Gastroesophageal sphincter (tissue), 3 donors: ENCODE data around the gene PTPRD.

Source experiments
- POLR2A ChIP-seq, 2 donors: fragments of 450-650 bp; IDR thresholded peaks; one replicate each; pipeline ENCODE4 v1.6.1; 2017; ENCODE audit warnings: antibody characterized with exemption in 2 of 2, mild to moderate bottlenecking in 2 of 2, moderate library complexity in 1 of 2
- POLR2AphosphoS5 ChIP-seq: sonication (generic); formaldehyde crosslinking; IDR thresholded peaks from one replicate; pipeline ENCODE4 v1.6.1; 2017; ENCODE audit warnings: antibody characterized with exemption
- TF ChIP-seq, protein P1 (sequence below), 4 experiments: fragments of 200-600 bp in 2 of 4; fragments of 450-650 bp in 2 of 4; sonication (generic) in 1 of 4; IDR thresholded peaks; one replicate each; pipeline ENCODE4 v1.5.1; 2017 to 2019; ENCODE audit warnings: antibody characterized with exemption in 4 of 4, mild to moderate bottlenecking in 2 of 4, moderate library complexity in 2 of 4

DNA sequence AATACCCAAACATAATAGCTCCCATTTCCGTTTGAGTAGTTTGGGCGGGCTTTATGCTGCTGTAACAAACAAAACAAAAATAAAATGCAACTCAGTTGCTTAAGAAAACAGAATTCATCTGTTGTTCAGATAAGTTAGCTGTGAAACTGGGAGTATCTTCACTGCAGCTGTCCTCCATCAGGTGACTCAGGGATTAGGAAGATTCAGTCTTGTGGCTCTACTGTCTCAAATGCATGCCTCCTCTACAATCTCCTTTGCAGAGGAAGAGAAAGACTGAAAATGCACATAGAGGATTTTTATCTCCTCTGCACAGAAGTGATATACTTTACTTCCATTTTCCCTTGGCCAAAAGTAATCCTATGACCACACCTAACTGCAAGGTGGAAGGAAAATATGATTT is 883.7 kb downstream of the PTPRD start:
- TF ChIP-seq, protein P1, sequence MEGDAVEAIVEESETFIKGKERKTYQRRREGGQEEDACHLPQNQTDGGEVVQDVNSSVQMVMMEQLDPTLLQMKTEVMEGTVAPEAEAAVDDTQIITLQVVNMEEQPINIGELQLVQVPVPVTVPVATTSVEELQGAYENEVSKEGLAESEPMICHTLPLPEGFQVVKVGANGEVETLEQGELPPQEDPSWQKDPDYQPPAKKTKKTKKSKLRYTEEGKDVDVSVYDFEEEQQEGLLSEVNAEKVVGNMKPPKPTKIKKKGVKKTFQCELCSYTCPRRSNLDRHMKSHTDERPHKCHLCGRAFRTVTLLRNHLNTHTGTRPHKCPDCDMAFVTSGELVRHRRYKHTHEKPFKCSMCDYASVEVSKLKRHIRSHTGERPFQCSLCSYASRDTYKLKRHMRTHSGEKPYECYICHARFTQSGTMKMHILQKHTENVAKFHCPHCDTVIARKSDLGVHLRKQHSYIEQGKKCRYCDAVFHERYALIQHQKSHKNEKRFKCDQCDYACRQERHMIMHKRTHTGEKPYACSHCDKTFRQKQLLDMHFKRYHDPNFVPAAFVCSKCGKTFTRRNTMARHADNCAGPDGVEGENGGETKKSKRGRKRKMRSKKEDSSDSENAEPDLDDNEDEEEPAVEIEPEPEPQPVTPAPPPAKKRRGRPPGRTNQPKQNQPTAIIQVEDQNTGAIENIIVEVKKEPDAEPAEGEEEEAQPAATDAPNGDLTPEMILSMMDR (IDR thresholded peaks at IDR 0.05), result no peak
- TF ChIP-seq POLR2A (IDR thresholded peaks at IDR 0.05), result no peak
- TF ChIP-seq POLR2AphosphoS5, result no peak
